AG04450 (cell line): ENCODE measurements around the gene CAV1. TPM values are rescaled to one million over a fixed set of nuclear protein-coding genes. Genes with fewer than 3 reads are reported as not detected.

Source experiments
- CTCF ChIA-PET: fragments of 300-600, 350-600 bp; formaldehyde crosslinking; extraction: SDS; loops from one replicate; lab custom pipeline; 2022; ENCODE audit warnings: antibody characterized with exemption, inconsistent platforms; lab: Charles Lee
- POLR2A ChIA-PET: fragments of 350-600 bp; formaldehyde crosslinking; extraction: SDS; loops from one replicate; lab custom pipeline; 2021; ENCODE audit warnings: antibody characterized with exemption, inconsistent platforms; lab: Yijun Ruan, JAX
- DNase-seq: peaks from one replicate; pipeline ENCODE4 v3.0.0-alpha.2; 2011; ENCODE audit warnings: low read depth, low spot score
- H3K27ac ChIP-seq: one replicate; pipeline ENCODE4 v1.5.1; 2012; ENCODE audit warnings: low read depth, low read length, control low read depth
- H3K27me3 ChIP-seq: one replicate; pipeline ENCODE4 v1.6.0; 2012; ENCODE audit warnings: low read length; ENCODE audit not compliant: control insufficient read depth, insufficient read depth
- H3K4me3 ChIP-seq: 2 replicates; pipeline ENCODE4 v1.5.1; 2011; ENCODE audit warnings: mild to moderate bottlenecking, low read depth, low read length, control low read depth
- H3K9me3 ChIP-seq: 2 replicates; pipeline ENCODE4 v1.5.1; 2012; ENCODE audit warnings: low read length; ENCODE audit not compliant: control insufficient read depth, insufficient read depth
- polyA plus RNA-seq: library from polyadenylated mRNA; depleted of rRNA; stranded (reverse); fragments of >200 nt; gene quantifications from 2 replicates; pipeline ENCODE4 v1.2.3, GENCODE V29; 2011
- TF ChIP-seq, protein P1 (sequence below): IDR thresholded peaks from 2 replicates; pipeline ENCODE4 v1.5.1; 2011; ENCODE audit warnings: low read depth, low read length, control low read depth, inconsistent platforms

Gene CAV1
- polyA plus RNA-seq, 1 experiment = 1,209 TPM

DNA sequence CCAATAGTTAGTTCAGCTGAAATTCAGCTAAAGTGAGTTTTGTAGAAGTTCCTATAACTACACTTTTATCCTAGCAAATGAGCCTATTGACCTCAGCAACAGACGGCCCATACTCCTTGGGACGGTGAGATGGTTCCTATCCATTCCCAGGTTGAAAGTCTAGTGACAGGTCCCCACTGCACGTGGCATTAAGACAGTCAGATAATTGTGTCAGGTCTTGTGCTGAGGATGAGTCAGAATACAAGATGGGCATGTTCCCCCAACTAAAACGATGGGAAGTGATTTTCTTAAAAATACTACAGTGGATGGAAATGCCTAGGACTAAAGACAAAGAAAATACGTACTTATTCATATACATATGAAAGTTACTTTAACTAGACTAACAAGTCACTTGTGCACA lies 2.1 kb downstream of the CAV1 start:
- no peaks in the 10 kb centered on the region; the same call in 1 of the 2 replicates for H3K9me3 ChIP-seq
- DNase-seq = no peak
- H3K4me3 ChIP-seq = peak overlapping the region; percentile 97
- POLR2A ChIA-PET = interaction anchor here (0.6 to 1.8 kb wide), 10 partner anchors 15 to 267 kb away, joined by 3 to 18 read pairs (median 8); no protein-coding TSS in a partner anchor
- H3K27me3 ChIP-seq = no peaks in the 10 kb centered on the region
- H3K27ac ChIP-seq = peak overlapping the region; percentile 72
- TF ChIP-seq, protein P1, sequence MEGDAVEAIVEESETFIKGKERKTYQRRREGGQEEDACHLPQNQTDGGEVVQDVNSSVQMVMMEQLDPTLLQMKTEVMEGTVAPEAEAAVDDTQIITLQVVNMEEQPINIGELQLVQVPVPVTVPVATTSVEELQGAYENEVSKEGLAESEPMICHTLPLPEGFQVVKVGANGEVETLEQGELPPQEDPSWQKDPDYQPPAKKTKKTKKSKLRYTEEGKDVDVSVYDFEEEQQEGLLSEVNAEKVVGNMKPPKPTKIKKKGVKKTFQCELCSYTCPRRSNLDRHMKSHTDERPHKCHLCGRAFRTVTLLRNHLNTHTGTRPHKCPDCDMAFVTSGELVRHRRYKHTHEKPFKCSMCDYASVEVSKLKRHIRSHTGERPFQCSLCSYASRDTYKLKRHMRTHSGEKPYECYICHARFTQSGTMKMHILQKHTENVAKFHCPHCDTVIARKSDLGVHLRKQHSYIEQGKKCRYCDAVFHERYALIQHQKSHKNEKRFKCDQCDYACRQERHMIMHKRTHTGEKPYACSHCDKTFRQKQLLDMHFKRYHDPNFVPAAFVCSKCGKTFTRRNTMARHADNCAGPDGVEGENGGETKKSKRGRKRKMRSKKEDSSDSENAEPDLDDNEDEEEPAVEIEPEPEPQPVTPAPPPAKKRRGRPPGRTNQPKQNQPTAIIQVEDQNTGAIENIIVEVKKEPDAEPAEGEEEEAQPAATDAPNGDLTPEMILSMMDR = no peak
- CTCF ChIA-PET = interaction anchor here (0.7 to 6.4 kb wide), 37 partner anchors 9 to 388 kb away, joined by 3 to 110 read pairs (median 6); no protein-coding TSS in a partner anchor

DNA sequence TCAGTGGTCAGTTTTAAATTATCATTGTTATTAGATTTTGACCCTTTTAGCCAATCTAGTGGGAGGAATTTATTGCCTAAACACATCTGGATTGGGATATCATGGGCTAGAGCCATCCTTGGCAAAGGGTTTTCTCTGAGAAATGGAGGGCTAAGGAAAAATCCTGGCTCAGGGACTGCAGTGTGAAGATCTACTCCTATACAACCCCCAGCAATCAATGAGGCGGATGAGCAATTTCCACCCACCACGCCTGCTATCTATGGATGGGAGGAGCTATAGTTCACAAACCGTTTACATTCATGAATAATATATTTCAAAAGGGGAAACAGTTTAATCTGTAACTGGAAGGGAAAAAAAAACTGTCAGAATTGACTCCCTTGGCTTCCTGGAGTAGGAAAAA lies 2.7 kb downstream of the CAV1 start:
- H3K27ac ChIP-seq = peak overlapping the region; percentile 58
- ChIA-PET CTCF (interaction anchor here (0.8 to 6.4 kb wide), 8 partner anchors 19 to 354 kb away, joined by 3 to 110 read pairs (median 8); no protein-coding TSS in a partner anchor), POLR2A (interaction anchor here (1.1 kb wide), 1 partner anchor 256 kb away, joined by 3 read pairs; no protein-coding TSS in a partner anchor)
- H3K9me3 ChIP-seq = no peaks in the 10 kb centered on the region; the same call in 1 of the 2 replicates
- TF ChIP-seq, protein P1 = no peak
- no peaks in the 10 kb centered on the region for H3K27me3 ChIP-seq
- H3K4me3 ChIP-seq = peak overlapping the region; percentile 97
- DNase-seq = no peak

DNA sequence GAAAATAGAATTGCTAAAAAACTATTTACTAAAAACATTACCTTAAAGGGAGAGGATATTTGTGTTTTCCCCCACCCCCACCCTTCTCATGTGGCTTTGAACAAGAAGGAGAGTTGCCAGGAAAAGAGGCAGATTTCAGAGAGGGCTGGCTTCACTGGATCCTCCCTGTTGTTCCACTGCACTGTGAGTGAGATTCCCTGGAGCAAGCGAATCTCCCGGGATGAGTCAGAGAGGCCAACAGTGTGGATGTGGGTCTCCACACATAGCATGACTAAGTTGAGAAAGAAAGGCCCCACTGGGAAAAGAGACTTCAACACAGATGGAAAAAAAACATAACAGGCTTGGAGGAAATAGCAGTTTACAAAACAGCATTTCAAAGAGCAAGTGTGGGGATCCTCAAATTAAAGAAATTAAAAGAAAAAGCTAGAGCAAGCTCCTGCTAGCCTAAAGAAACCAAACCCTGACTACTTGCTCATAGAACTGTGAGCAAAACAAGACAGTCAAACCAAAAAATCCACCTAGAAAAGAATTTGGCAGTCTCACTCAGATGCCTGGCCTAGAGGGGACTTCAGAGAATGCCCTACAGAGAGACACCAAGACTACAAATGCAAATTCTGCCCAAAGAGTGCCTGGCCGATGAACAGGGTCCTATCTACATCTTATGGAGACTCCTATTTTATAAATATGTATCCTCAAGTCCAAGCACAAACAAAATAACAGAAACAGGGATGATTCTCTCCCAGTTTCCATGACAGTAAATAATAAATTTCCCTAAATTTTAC lies 3.4 kb downstream of the CAV1 start:
- peak; percentile 84 for DNase-seq
- Histone ChIP-seq H3K9me3 (no peaks in the 10 kb centered on the region; the same call in 1 of the 2 replicates), H3K4me3 (peak overlapping the region; percentile 97), H3K27me3 (no peaks in the 10 kb centered on the region), H3K27ac (peak overlapping the region; percentile 59)
- CTCF ChIA-PET = interaction anchor here (0.8 to 6.4 kb wide), 6 partner anchors 54 to 292 kb away, joined by 3 to 110 read pairs (median 8); no protein-coding TSS in a partner anchor
- POLR2A ChIA-PET = interaction anchor here (0.9 to 1.1 kb wide), 2 partner anchors 49 to 257 kb away, joined by 3 read pairs; no protein-coding TSS in a partner anchor
- TF ChIP-seq, protein P1 = no peak

DNA sequence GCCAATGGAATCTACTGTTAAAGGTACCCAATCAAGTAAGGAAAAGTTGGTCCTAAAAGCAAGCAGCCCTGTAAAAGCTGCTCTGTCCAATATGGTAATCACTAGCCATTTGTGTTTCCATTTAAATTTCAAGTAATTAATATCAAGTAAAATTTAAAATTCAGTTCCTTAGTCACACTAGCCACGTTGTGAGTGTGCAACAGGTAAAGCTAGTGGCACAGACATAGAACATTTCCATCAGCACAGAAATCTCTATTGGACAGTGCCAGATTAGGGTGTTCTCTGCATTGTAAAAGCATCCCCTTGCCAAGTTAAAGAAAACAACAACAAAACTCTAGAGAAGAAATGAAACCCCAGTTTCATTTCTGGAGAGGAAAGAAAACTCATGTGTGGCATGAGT lies 4.4 kb downstream of the CAV1 start:
- POLR2A ChIA-PET = interaction anchor here (0.9 kb wide), 1 partner anchor 48 kb away, joined by 3 read pairs; no protein-coding TSS in a partner anchor
- no peaks in the 10 kb centered on the region for H3K27me3 ChIP-seq
- DNase-seq = no peak
- no peaks in the 10 kb centered on the region; the same call in 1 of the 2 replicates for H3K9me3 ChIP-seq
- no peak overlapping the region for H3K27ac ChIP-seq
- CTCF ChIA-PET = interaction anchor here (3.1 to 6.4 kb wide), 3 partner anchors 62 to 287 kb away, joined by 9 to 110 read pairs (median 24); no protein-coding TSS in a partner anchor
- H3K4me3 ChIP-seq = peak overlapping the region; percentile 50
- TF ChIP-seq, protein P1 = no peak
